Fibroblast of peridontal ligament (primary cell): ENCODE results near the gene NSFL1C.

ENCODE experiments used
- DNase-seq: peaks from one replicate; pipeline ENCODE4 v3.0.0-alpha.2; 2010; ENCODE audit errors: extremely low read depth

NSFL1C gene

DNA sequence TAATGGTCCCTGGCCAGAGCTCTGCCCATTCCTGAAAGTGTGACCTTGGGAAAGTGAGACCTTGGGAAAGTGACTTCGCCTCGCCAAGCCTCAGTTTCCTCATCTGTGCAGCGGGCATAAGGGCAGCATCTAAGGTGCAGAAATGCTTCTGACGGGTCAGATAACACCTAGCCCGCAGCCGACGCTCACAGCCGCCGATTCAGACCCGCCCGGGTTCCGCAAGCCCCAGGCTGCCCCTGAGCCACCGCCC is 74.3 kb downstream of the NSFL1C start:
- no peak for DNase-seq
